Fibroblast of skin of abdomen (primary cell): ENCODE measurements around the gene DIPK2B. TPM values are rescaled to one million over a fixed set of nuclear protein-coding genes. Genes with fewer than 3 reads are reported as not detected.

Experiments used
- DNase-seq: peaks from one replicate; pipeline ENCODE4 v3.0.0-alpha.2; 2013
- polyA plus RNA-seq, 2 experiments: library from polyadenylated mRNA; unstranded; fragments of 120-200 nt; gene quantifications; one replicate each; pipeline ENCODE4 v1.2.1, GENCODE V29; 2013; ENCODE audit not compliant: insufficient read length in 2 of 2

The DIPK2B gene
- polyA plus RNA-seq (2013, experiment 1 of 2; ENCODE audit: insufficient read length) = 0.06 TPM
- polyA plus RNA-seq (2013, experiment 2 of 2; ENCODE audit: insufficient read length) = 0.07 TPM

- DNase-seq = no peak
Observed at GRCh38 chrX:45200741-45201234, at the start of gene DIPK2B. Gene DIPK2B, minus strand, starts transcription at chrX:45200876. Its CDS starts 50 bp downstream, at chrX:45200826.

GRCh38 chrX:45240301-45240700 is 39.6 kb upstream of the DIPK2B start:
- DNase-seq = no peak

GRCh38 chrX:45238489-45238888 is 37.8 kb upstream of the DIPK2B start:
- DNase-seq = no peak

- no peak for DNase-seq
Observed at GRCh38 chrX:45233531-45233930, 32.9 kb upstream of the DIPK2B start.

- no peak for DNase-seq
Observed at GRCh38 chrX:45232139-45232538, 31.5 kb upstream of the DIPK2B start.

GRCh38 chrX:45230410-45230809 is 29.7 kb upstream of the DIPK2B start:
- DNase-seq = no peak

GRCh38 chrX:45229348-45229747 is 28.7 kb upstream of the DIPK2B start:
- DNase-seq = no peak

GRCh38 chrX:45228126-45228525 is 27.4 kb upstream of the DIPK2B start:
- no peak for DNase-seq

- DNase-seq = no peak
Observed at GRCh38 chrX:45208121-45208856, 7.6 kb upstream of the DIPK2B start.

- DNase-seq = no peak
Observed at GRCh38 chrX:45202171-45202570, 1.5 kb upstream of the DIPK2B start.

GRCh38 chrX:45198706-45199105 is 2.0 kb downstream of the DIPK2B start:
- DNase-seq = no peak

GRCh38 chrX:45198301-45198700 is 2.4 kb downstream of the DIPK2B start:
- DNase-seq = no peak

- peak; percentile 18 for DNase-seq
Observed at GRCh38 chrX:45196701-45197100, 4.0 kb downstream of the DIPK2B start.

GRCh38 chrX:45191820-45192409 is 8.8 kb downstream of the DIPK2B start:
- DNase-seq = no peak

- DNase-seq = no peak
Observed at GRCh38 chrX:45191383-45191782, 9.3 kb downstream of the DIPK2B start.

GRCh38 chrX:45187731-45188130 is 12.9 kb downstream of the DIPK2B start:
- no peak for DNase-seq

GRCh38 chrX:45186643-45187026 is 14.0 kb downstream of the DIPK2B start:
- DNase-seq = no peak

- DNase-seq = no peak
Observed at GRCh38 chrX:45184211-45184610, 16.5 kb downstream of the DIPK2B start.

GRCh38 chrX:45172890-45173289 is 27.8 kb downstream of the DIPK2B start:
- DNase-seq = peak; percentile 54

GRCh38 chrX:45166781-45167180 is 33.9 kb downstream of the DIPK2B start:
- DNase-seq = no peak

GRCh38 chrX:45165726-45166125 is 35.0 kb downstream of the DIPK2B start:
- no peak for DNase-seq

- DNase-seq = no peak
Observed at GRCh38 chrX:45164995-45165394, 35.7 kb downstream of the DIPK2B start.

- DNase-seq = no peak
Observed at GRCh38 chrX:45164021-45164621, 36.6 kb downstream of the DIPK2B start.

- no peak for DNase-seq
Observed at GRCh38 chrX:45157647-45158046, 43.0 kb downstream of the DIPK2B start.
